GM12873 (cell line): ENCODE measurements around the gene WNK2.

Experiments used
- CTCF ChIP-seq: IDR thresholded peaks from 2 replicates; pipeline ENCODE4 v1.5.1; 2012; ENCODE audit warnings: low read depth, mild to moderate bottlenecking, moderate library complexity, low read length, control low read depth; ENCODE audit not compliant: insufficient read depth; ENCODE audit errors: missing control alignments

WNK2 gene

DNA sequence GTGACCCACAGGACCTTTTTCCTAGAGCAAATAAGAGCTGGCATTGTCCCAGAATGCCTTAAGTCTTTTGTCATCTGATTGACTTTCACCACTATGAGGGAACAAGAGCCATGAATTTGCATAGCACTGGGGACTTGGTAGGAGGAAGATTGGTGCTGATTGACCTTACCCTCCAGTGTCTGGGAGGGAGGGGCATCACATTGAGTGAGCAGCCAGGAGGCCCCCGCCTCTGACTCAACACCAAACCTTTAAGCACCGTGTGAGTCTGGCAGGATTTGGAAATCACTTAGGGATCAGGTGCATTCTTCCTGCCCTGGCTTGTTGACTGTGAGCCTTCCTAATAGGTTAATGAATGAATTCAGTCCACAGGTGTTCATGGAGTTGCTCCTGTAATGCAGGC lies 40.7 kb downstream of the WNK2 start:
- TF ChIP-seq CTCF, result no peak

GRCh38 chr9:93225417-93225816 lies 41.5 kb downstream of the WNK2 start:
- TF ChIP-seq CTCF, result no peak

DNA sequence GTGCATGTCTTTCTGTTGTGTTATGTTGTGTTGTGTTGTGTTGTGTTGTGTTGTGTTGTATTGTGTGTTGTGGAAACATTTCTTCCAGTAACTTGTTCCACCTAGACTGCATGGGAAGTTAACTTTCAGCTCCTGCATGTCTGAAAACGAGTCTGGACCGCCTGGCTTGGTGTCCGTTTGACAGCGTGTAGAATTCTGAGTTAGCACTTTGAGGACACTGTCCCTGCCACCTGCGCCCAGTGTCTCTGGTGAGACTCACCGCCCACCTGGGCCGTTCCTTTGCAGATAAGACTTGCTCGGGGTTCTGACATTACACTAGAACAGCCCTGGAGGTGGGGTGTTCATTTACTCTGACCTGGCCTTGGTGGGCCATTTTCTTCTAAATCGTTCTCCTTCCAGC lies 42.0 kb downstream of the WNK2 start:
- no peak for TF ChIP-seq CTCF

GRCh38 chr9:93226819-93227218 lies 42.9 kb downstream of the WNK2 start:
- TF ChIP-seq CTCF, result no peak

DNA sequence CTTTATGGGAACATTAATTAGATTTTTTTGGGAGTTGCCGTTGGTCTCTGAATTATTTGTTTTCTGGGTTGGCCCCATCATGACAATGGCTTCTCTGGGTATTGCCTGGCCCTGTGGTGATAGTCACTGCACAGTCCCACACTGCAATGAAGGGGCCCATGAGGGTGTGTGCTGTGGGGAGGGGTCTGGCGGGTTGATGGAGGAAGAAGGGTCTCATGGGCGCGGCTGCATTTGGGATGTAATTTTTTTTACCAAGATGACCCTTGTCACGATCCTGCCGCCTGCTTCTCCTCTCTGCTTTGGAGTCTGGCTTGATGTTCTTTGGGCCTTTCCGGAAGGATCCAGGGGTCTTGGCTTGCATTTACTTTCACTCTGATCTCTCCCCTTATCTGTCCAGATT lies 44.1 kb downstream of the WNK2 start:
- no peak for TF ChIP-seq CTCF

DNA sequence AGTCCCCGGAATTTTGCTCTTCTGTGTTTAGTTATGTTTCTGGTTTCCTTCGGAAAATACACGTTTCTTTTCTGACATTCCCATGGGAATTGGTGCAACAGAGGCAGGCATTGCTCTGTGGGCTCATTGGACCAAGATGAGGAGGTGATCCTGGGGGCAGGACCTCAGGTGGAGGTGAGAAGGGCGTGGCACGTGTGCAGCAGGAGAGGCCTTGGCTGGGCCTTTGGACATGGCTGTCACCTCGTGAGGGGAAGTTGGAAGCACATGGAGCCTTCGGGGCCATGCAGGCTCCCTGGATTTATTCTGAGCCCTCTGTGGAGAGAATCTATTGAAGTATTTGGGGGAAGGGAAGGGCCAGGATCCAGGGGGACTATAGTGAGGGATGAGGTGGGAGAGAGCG lies 44.5 kb downstream of the WNK2 start:
- no peak for TF ChIP-seq CTCF

- TF ChIP-seq CTCF, result no peak
Measured at GRCh38 chr9:93229636-93230035, 45.7 kb downstream of the WNK2 start.

- no peak for TF ChIP-seq CTCF
Measured at GRCh38 chr9:93230185-93230584, 46.2 kb downstream of the WNK2 start.
